Loucy (cell line): ENCODE measurements around the gene KIRREL3.

Experiments
- H2AFZ ChIP-seq: fragments of 200-600 bp; sonication (generic); 2 replicates; pipeline ENCODE4 v1.6.0; 2016; ENCODE audit warnings: antibody characterized with exemption, mild to moderate bottlenecking, low read length, moderate library complexity
- H3F3A ChIP-seq: fragments of 200-600 bp; 2 replicates; pipeline ENCODE4 v1.6.0; 2016; ENCODE audit warnings: antibody characterized with exemption, low read depth, mild to moderate bottlenecking
- H3K27me3 ChIP-seq: fragments of 200-600 bp; sonication (generic); 2 replicates; pipeline ENCODE4 v1.6.1; 2014; ENCODE audit warnings: low read length, mild to moderate bottlenecking; ENCODE audit not compliant: insufficient read depth, poor library complexity, severe bottlenecking
- H3K36me3 ChIP-seq: fragments of 200-600 bp; sonication (generic); 2 replicates; pipeline ENCODE4 v1.6.1; 2016; ENCODE audit warnings: low read length; ENCODE audit not compliant: insufficient read depth
- H3K4me1 ChIP-seq: fragments of 200-600 bp; sonication (generic); 2 replicates; pipeline ENCODE4 v1.5.1; 2014; ENCODE audit warnings: low read length, mild to moderate bottlenecking; ENCODE audit not compliant: insufficient read depth, poor library complexity, severe bottlenecking
- H3K4me2 ChIP-seq: fragments of 200-600 bp; sonication (generic); 2 replicates; pipeline ENCODE4 v1.6.0; 2014; ENCODE audit warnings: antibody characterized with exemption, low read length, low read depth, mild to moderate bottlenecking; ENCODE audit not compliant: poor library complexity, severe bottlenecking
- H3K4me3 ChIP-seq: fragments of 200-600 bp; sonication (generic); 2 replicates; pipeline ENCODE4 v1.5.1; 2014; ENCODE audit warnings: low read length, mild to moderate bottlenecking, mixed read lengths; ENCODE audit not compliant: poor library complexity, severe bottlenecking
- H3K79me2 ChIP-seq: fragments of 200-600 bp; sonication (generic); 2 replicates; pipeline ENCODE4 v1.6.1; 2014; ENCODE audit warnings: low read length; ENCODE audit not compliant: insufficient read depth
- H3K9ac ChIP-seq: fragments of 200-600 bp; sonication (generic); 2 replicates; pipeline ENCODE4 v1.6.0; 2014; ENCODE audit warnings: mild to moderate bottlenecking, low read depth, low read length, moderate library complexity; ENCODE audit not compliant: poor library complexity, severe bottlenecking
- H3K9me2 ChIP-seq: fragments of 200-600 bp; sonication (generic); replicated peaks from 2 replicates; pipeline ENCODE4 v1.6.1; 2016; ENCODE audit warnings: low read depth, low read length, mixed read lengths
- H3K9me3 ChIP-seq: fragments of 200-600 bp; sonication (generic); 2 replicates; pipeline ENCODE4 v1.6.1; 2014; ENCODE audit warnings: mild to moderate bottlenecking, antibody characterized with exemption, low read length, low read depth; ENCODE audit not compliant: insufficient read depth
- H4K20me1 ChIP-seq: fragments of 200-600 bp; sonication (generic); 2 replicates; pipeline ENCODE4 v1.6.0; 2014; ENCODE audit warnings: antibody characterized with exemption, low read length, mild to moderate bottlenecking; ENCODE audit not compliant: insufficient read depth, poor library complexity, severe bottlenecking
- CTCF ChIP-seq: fragments of 200-600 bp; sonication (generic); conservative IDR thresholded peaks from 2 replicates; pipeline ENCODE4 v1.5.1; 2014; ENCODE audit warnings: mild to moderate bottlenecking, antibody characterized with exemption, low read length
- EZH2phosphoT487 ChIP-seq: fragments of 200-600 bp; IDR thresholded peaks from 2 replicates; pipeline ENCODE4 v1.6.1; 2018; ENCODE audit warnings: antibody characterized with exemption, mild to moderate bottlenecking, moderate library complexity, borderline replicate concordance

Gene KIRREL3

GRCh38 chr11:126997641-126998040, 2.9 kb downstream of the KIRREL3 start:
- no peaks in the 10 kb centered on the region for H3K79me2 ChIP-seq

GRCh38 chr11:126997196-126997595, 3.4 kb downstream of the KIRREL3 start:
- H3K27me3 ChIP-seq, result peaks cover 7% of the 10 kb centered on the region

More at GRCh38 chr11:126997641-126998040, 2.9 kb downstream of the KIRREL3 start:
- Histone ChIP-seq H4K20me1 (no peaks in the 10 kb centered on the region), H3K36me3 (no peaks in the 10 kb centered on the region), H3K9me2 (no peaks in the 10 kb centered on the region), H2AFZ (no peak overlapping the region), H3K9me3 (no peaks in the 10 kb centered on the region), H3F3A (no peaks in the 10 kb centered on the region), H3K4me3 (no peak overlapping the region), H3K9ac (no peak overlapping the region), H3K4me1 (no peaks in the 10 kb centered on the region), H3K4me2 (no peak overlapping the region), H3K27me3 (peaks cover 7% of the 10 kb centered on the region)
- TF ChIP-seq CTCF (no peak), EZH2phosphoT487 (no peak)

GRCh38 chr11:126996036-126996804, 4.3 kb downstream of the KIRREL3 start:
- H2AFZ ChIP-seq, result no peak overlapping the region
- no peaks in the 10 kb centered on the region for H3K79me2 ChIP-seq
- no peaks in the 10 kb centered on the region for H3K36me3 ChIP-seq
- no peaks in the 10 kb centered on the region for H3K9me3 ChIP-seq
- H3K27me3 ChIP-seq, result peaks cover 7% of the 10 kb centered on the region
- H3K4me3 ChIP-seq, result no peak overlapping the region
- H4K20me1 ChIP-seq, result no peaks in the 10 kb centered on the region
- H3K9me2 ChIP-seq, result no peaks in the 10 kb centered on the region
- H3K9ac ChIP-seq, result no peak overlapping the region
- H3K4me1 ChIP-seq, result no peaks in the 10 kb centered on the region
- TF ChIP-seq EZH2phosphoT487 (no peak), CTCF (no peak)
- no peaks in the 10 kb centered on the region for H3F3A ChIP-seq
- H3K4me2 ChIP-seq, result no peak overlapping the region

More at GRCh38 chr11:126997196-126997595, 3.4 kb downstream of the KIRREL3 start:
- Histone ChIP-seq H3K4me1 (no peaks in the 10 kb centered on the region), H3K4me3 (no peak overlapping the region), H3K9ac (no peak overlapping the region), H3K36me3 (no peaks in the 10 kb centered on the region), H4K20me1 (no peaks in the 10 kb centered on the region), H2AFZ (no peak overlapping the region), H3K9me2 (no peaks in the 10 kb centered on the region), H3K4me2 (no peak overlapping the region), H3K79me2 (no peaks in the 10 kb centered on the region), H3F3A (no peaks in the 10 kb centered on the region), H3K9me3 (no peaks in the 10 kb centered on the region)
- TF ChIP-seq CTCF (no peak), EZH2phosphoT487 (no peak)
